OCI-LY7 (cell line): ENCODE data around the gene LCP2. TPM values are rescaled to one million over a fixed set of nuclear protein-coding genes. Genes with fewer than 3 reads are reported as not detected.
A peak's percentile ranks its signal among the peaks of the same experiment; 100 is the strongest.

Source experiments
- BruUV-seq: library from RNA; stranded (reverse); fragments of 400-500 nt; replicated peaks from 2 replicates; lab custom pipeline; 2021; lab: Mats Ljungman, UMichigan
- CTCF ChIA-PET: fragments of 300-600 bp; sonication (Branson Sonifier 250); formaldehyde crosslinking; loops from one replicate; lab custom pipeline; 2022; ENCODE audit warnings: antibody characterized with exemption; ENCODE audit not compliant: unreplicated experiment; lab: Charles Lee
- POLR2A ChIA-PET: fragments of 300-600 bp; sonication (Branson Sonifier 250); formaldehyde crosslinking; loops from one replicate; lab custom pipeline; 2022; ENCODE audit warnings: antibody characterized with exemption; lab: Charles Lee
- DNase-seq: peaks from one replicate; pipeline ENCODE4 v3.0.0-alpha.2; 2015; ENCODE audit warnings: low spot score
- H2AFZ ChIP-seq: fragments of 200-600 bp; sonication (generic), shearing (Covaris generic); 2 replicates; pipeline ENCODE4 v1.6.1; 2014; ENCODE audit warnings: mild to moderate bottlenecking, antibody characterized with exemption, low read length, moderate library complexity
- H3K27ac ChIP-seq: fragments of 200-600 bp; sonication (generic); 2 replicates; pipeline ENCODE4 v1.5.1; 2014; ENCODE audit warnings: mixed run types, low read depth, mild to moderate bottlenecking, moderate library complexity, low read length, inconsistent platforms; ENCODE audit not compliant: poor library complexity, severe bottlenecking
- H3K36me3 ChIP-seq: fragments of 200-600 bp; sonication (generic); 2 replicates; pipeline ENCODE4 v1.6.1; 2014; ENCODE audit warnings: mild to moderate bottlenecking, antibody characterized with exemption, low read length, moderate library complexity, mixed read lengths; ENCODE audit not compliant: insufficient read depth
- H3K4me1 ChIP-seq: fragments of 200-600 bp; sonication (generic); 2 replicates; pipeline ENCODE4 v1.5.1; 2014; ENCODE audit warnings: mild to moderate bottlenecking, low read length; ENCODE audit not compliant: insufficient read depth, poor library complexity, severe bottlenecking
- H3K4me2 ChIP-seq: fragments of 200-600 bp; sonication (generic); 2 replicates; pipeline ENCODE4 v1.6.1; 2014; ENCODE audit warnings: mild to moderate bottlenecking, low read length
- H3K4me3 ChIP-seq: fragments of 200-600 bp; sonication (generic); 2 replicates; pipeline ENCODE4 v1.5.1; 2014; ENCODE audit warnings: mild to moderate bottlenecking, low read depth, low read length; ENCODE audit not compliant: poor library complexity, severe bottlenecking
- H3K79me2 ChIP-seq: fragments of 200-600 bp; sonication (generic); 2 replicates; pipeline ENCODE4 v1.6.1; 2016; ENCODE audit warnings: low read depth, mild to moderate bottlenecking, low read length, moderate library complexity, mixed read lengths; ENCODE audit not compliant: insufficient read depth
- H3K9me2 ChIP-seq: fragments of 200-600 bp; sonication (generic); 2 replicates; pipeline ENCODE4 v1.6.1; 2016; ENCODE audit warnings: mild to moderate bottlenecking, low read length, mixed read lengths; ENCODE audit not compliant: insufficient read depth
- H3K9me3 ChIP-seq: fragments of 200-600 bp; sonication (generic); 2 replicates; pipeline ENCODE4 v1.6.1; 2014; ENCODE audit warnings: mild to moderate bottlenecking, mixed run types, low read length, mixed read lengths
- H4K20me1 ChIP-seq: fragments of 200-600 bp; sonication (generic); 2 replicates; pipeline ENCODE4 v1.6.1; 2014; ENCODE audit warnings: mild to moderate bottlenecking, antibody characterized with exemption, low read length, moderate library complexity, mixed read lengths; ENCODE audit not compliant: insufficient read depth
- EZH2phosphoT487 ChIP-seq: fragments of 200-600 bp; sonication (generic); IDR thresholded peaks from 2 replicates; pipeline ENCODE4 v1.6.1; 2018; ENCODE audit warnings: low read depth, borderline replicate concordance, mild to moderate bottlenecking, mixed run types, antibody characterized with exemption, low read length, moderate library complexity, mixed read lengths
- intact Hi-C: fragments of 100-400 bp; cut with micrococcal nuclease; formaldehyde crosslinking; loops from one replicate; pipeline ENCODE4 v1.10.0; 2022; ENCODE audit not compliant: unreplicated experiment
- total RNA-seq, 2 experiments: library from RNA; depleted of rRNA in 1 of 2; stranded (reverse); fragments of >200 nt in 1 of 2; shearing (Covaris generic) in 1 of 2; gene quantifications; 2 replicates each; pipeline ENCODE4 v1.2.3, GENCODE V29; 2014 to 2022
- TF ChIP-seq, protein P1 (sequence below): fragments of 200-600 bp; sonication (generic); conservative IDR thresholded peaks from 2 replicates; pipeline ENCODE4 v1.5.1; 2014; ENCODE audit warnings: mild to moderate bottlenecking, antibody characterized with exemption, low read length, moderate library complexity, mixed read lengths

Gene LCP2
- total RNA-seq, 2 experiments from 2014 or later, result 2.6 TPM; not detected in 1

DNA sequence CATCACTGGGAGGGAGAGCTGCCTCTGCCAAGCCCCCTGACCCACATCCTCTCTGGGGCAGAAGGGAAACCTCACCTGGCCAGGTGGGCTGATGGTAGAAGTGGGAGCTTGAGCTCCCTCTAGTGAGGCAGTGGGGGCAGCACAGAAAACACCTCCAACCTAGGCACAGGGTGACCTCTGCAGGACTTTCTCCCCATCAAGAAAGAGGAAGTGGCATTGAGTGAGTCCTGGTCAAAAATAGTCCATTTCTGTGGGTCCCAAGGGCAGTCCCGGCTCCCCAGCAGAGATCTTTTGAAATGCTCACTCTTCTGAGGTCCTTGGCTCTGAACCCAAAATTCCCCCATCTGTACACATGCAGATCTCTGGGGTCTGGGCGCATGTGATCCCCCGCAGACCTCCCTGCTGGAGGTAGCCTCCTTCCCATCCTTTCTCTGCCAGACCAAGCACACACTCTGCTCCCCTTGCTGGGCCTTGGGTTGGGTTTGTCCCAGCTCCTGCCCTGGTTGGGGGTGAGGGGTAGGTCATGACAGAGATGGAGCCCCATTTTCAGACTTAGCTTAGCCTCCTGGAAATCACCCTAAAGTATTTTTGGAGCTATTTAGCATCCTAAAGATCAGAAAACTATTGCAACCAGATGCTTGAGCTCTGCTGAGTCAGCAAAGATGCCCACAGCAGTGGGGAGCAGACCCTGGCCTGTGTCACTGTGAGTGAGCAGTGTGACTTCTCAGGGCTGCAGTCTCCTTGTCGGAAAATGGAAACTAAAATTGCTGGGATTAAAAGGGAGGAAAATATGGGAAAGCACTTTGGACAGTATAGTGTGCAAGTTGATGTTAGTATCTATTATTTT lies 41.6 kb upstream of the LCP2 start:
- H3K4me1 ChIP-seq, result no peaks in the 10 kb centered on the region
- no TSS peak for BruUV-seq
- intact Hi-C loops, result loop anchor here (1.0 kb wide), 3 partner anchors 65 to 113 kb away; no protein-coding TSS in a partner anchor
- peaks cover 10% of the 10 kb centered on the region for H3K9me3 ChIP-seq
- H3K9me2 ChIP-seq, result no peaks in the 10 kb centered on the region
- no peaks in the 10 kb centered on the region for H3K79me2 ChIP-seq
- H3K4me3 ChIP-seq, result no peak overlapping the region
- CTCF ChIA-PET, result interaction anchor here (0.6 to 1.8 kb wide), 2 partner anchors 65 to 1264 kb away, joined by 3 to 11 read pairs; no protein-coding TSS in a partner anchor
- H3K27ac ChIP-seq, result no peak overlapping the region
- no peak for TF ChIP-seq EZH2phosphoT487
- TF ChIP-seq, protein P1, sequence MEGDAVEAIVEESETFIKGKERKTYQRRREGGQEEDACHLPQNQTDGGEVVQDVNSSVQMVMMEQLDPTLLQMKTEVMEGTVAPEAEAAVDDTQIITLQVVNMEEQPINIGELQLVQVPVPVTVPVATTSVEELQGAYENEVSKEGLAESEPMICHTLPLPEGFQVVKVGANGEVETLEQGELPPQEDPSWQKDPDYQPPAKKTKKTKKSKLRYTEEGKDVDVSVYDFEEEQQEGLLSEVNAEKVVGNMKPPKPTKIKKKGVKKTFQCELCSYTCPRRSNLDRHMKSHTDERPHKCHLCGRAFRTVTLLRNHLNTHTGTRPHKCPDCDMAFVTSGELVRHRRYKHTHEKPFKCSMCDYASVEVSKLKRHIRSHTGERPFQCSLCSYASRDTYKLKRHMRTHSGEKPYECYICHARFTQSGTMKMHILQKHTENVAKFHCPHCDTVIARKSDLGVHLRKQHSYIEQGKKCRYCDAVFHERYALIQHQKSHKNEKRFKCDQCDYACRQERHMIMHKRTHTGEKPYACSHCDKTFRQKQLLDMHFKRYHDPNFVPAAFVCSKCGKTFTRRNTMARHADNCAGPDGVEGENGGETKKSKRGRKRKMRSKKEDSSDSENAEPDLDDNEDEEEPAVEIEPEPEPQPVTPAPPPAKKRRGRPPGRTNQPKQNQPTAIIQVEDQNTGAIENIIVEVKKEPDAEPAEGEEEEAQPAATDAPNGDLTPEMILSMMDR, result peak; percentile 81
- H2AFZ ChIP-seq, result no peak overlapping the region
- no peak overlapping the region for H3K4me2 ChIP-seq
- no peaks in the 10 kb centered on the region for H4K20me1 ChIP-seq
- no peaks in the 10 kb centered on the region for H3K36me3 ChIP-seq
- POLR2A ChIA-PET, result interaction anchor here (1.4 kb wide), 1 partner anchor 62 kb away, joined by 5 read pairs; no protein-coding TSS in a partner anchor
- peak; percentile 64 for DNase-seq

DNA sequence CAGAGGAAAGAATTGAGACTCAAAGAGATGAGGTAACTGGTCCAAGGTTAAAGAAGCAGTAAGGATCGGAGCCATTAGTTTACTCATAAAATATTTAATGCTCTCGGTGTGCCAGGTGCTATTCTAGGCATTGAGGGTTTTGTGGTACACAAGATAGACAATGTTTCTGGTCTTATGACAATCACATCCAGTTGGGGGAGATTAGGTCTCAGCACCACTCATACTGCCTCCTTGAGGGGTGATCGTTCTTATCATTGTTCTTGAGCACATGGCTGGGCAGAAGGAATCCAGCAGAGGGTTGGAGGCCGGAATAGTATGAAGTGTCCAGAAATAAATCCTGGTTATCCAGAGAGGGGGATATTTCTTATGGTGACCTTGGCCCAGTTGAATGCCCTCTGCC lies 40.7 kb upstream of the LCP2 start:
- POLR2A ChIA-PET, result interaction anchor here (1.4 kb wide), 1 partner anchor 61 kb away, joined by 5 read pairs; no protein-coding TSS in a partner anchor
- H3K9me2 ChIP-seq, result no peaks in the 10 kb centered on the region
- no peaks in the 10 kb centered on the region for H4K20me1 ChIP-seq
- H3K4me1 ChIP-seq, result peaks cover 5% of the 10 kb centered on the region
- H3K9me3 ChIP-seq, result peaks cover 10% of the 10 kb centered on the region
- no peak overlapping the region for H3K4me3 ChIP-seq
- no peaks in the 10 kb centered on the region for H3K36me3 ChIP-seq
- intact Hi-C loops, result no loop called here
- BruUV-seq, result no TSS peak
- H3K27ac ChIP-seq, result no peak overlapping the region
- H3K4me2 ChIP-seq, result no peak overlapping the region
- CTCF ChIA-PET, result interaction anchor here (1.8 kb wide), 1 partner anchor 64 kb away, joined by 11 read pairs; no protein-coding TSS in a partner anchor
- H2AFZ ChIP-seq, result no peak overlapping the region
- TF ChIP-seq, protein P1, result no peak
- no peak for TF ChIP-seq EZH2phosphoT487
- H3K79me2 ChIP-seq, result no peaks in the 10 kb centered on the region
- no peak for DNase-seq
